Neural crest cell (in vitro differentiated cells): ENCODE results near the gene ATG9B. TPM values are rescaled to one million over a fixed set of nuclear protein-coding genes. Genes with fewer than 3 reads are reported as not detected.

Experiments
- DNase-seq: peaks from one replicate; pipeline ENCODE4 v3.0.0; 2021; ENCODE audit warnings: low read depth, mixed read lengths, low spot score
- H3K27ac Mint-ChIP-seq: one replicate; pipeline ENCODE4 v1.8.0; 2021; ENCODE audit warnings: mild to moderate bottlenecking, mixed read lengths; ENCODE audit not compliant: unreplicated experiment
- H3K27me3 Mint-ChIP-seq: 2 replicates; pipeline ENCODE4 v1.8.0; 2021; ENCODE audit warnings: low read depth, mild to moderate bottlenecking, mixed read lengths
- H3K36me3 Mint-ChIP-seq: 2 replicates; pipeline ENCODE4 v1.8.0; 2021; ENCODE audit warnings: low read depth, mild to moderate bottlenecking, mixed read lengths
- H3K4me1 Mint-ChIP-seq: 2 replicates; pipeline ENCODE4 v1.8.0; 2021; ENCODE audit warnings: mixed read lengths
- H3K4me3 Mint-ChIP-seq: one replicate; pipeline ENCODE4 v1.8.0; 2021; ENCODE audit warnings: mild to moderate bottlenecking, mixed read lengths
- H3K9me3 Mint-ChIP-seq: 2 replicates; pipeline ENCODE4 v1.8.0; 2021; ENCODE audit warnings: mixed read lengths
- total RNA-seq: library from RNA; stranded (reverse); gene quantifications from 2 replicates; pipeline ENCODE4 v1.2.1, GENCODE V29; 2021
- TF ChIP-seq, protein P1 (sequence below): fragments of 200-600 bp; sonication (generic); conservative IDR thresholded peaks from 2 replicates; pipeline ENCODE4 v1.5.0; 2021; ENCODE audit warnings: antibody characterized with exemption, mild to moderate bottlenecking

Gene ATG9B
- total RNA-seq, 1 donor from 2014 or later, result 8.0 TPM

DNA sequence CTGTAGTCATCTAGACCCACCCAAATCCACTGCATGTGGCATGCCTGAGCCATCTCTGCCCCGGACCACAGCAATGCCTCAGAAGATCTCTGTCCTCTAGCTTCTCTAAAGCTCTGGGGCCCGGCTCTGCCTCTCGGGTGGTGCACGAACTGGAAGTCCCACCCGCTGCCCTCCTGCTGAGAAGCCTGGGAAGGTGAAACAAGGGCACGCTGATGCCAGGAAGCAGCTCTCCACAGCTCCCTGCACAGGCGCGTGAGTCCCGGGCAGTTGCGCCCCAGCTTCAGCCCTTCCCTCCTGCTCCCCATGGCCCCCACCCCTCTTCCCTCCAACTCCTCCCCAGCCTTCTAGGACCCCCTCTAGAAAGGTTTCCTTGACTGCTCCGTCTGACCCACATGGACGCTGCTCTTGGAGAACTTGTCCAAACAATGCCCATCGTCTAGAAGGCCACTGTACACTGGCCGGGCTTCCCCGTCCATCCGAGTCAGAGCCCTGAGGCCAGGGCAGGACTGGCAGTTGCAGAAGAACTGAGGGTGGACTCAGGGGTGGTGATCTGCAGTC lies 58.9 kb downstream of the ATG9B start:
- Mint-ChIP-seq H3K27ac (no peak overlapping the region), H3K9me3 (no peaks in the 10 kb centered on the region), H3K27me3 (peaks cover 2% of the 10 kb centered on the region), H3K4me3 (no peak overlapping the region), H3K4me1 (peaks cover 35% of the 10 kb centered on the region), H3K36me3 (no peaks in the 10 kb centered on the region)
- no peak for DNase-seq
- TF ChIP-seq, protein P1, sequence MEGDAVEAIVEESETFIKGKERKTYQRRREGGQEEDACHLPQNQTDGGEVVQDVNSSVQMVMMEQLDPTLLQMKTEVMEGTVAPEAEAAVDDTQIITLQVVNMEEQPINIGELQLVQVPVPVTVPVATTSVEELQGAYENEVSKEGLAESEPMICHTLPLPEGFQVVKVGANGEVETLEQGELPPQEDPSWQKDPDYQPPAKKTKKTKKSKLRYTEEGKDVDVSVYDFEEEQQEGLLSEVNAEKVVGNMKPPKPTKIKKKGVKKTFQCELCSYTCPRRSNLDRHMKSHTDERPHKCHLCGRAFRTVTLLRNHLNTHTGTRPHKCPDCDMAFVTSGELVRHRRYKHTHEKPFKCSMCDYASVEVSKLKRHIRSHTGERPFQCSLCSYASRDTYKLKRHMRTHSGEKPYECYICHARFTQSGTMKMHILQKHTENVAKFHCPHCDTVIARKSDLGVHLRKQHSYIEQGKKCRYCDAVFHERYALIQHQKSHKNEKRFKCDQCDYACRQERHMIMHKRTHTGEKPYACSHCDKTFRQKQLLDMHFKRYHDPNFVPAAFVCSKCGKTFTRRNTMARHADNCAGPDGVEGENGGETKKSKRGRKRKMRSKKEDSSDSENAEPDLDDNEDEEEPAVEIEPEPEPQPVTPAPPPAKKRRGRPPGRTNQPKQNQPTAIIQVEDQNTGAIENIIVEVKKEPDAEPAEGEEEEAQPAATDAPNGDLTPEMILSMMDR, result no peak

Other genes starting within 250 kb of the ATG9B start
- gene TMEM176B, start 224.1 kb downstream of the ATG9B start, total RNA-seq, result 2.2 and 3.1 TPM in 2 replicates
- 2.0 TPM in 2 replicates for gene TMEM176A, start 223.7 kb downstream of the ATG9B start, total RNA-seq
- gene AOC1, start 172.0 kb downstream of the ATG9B start, total RNA-seq, result not detected in 2 replicates
- 10.7 and 12.4 TPM in 2 replicates for gene KCNH2, start 46.2 kb downstream of the ATG9B start, total RNA-seq
- gene NOS3, start 33.5 kb downstream of the ATG9B start, total RNA-seq, result 6.1 and 7.4 TPM in 2 replicates
- gene ABCB8, start 4.0 kb upstream of the ATG9B start, total RNA-seq, result 42.3 and 43.5 TPM in 2 replicates
- 4.7 and 6.0 TPM in 2 replicates for gene ASIC3, start 24.0 kb upstream of the ATG9B start, total RNA-seq
- gene CDK5, start 33.4 kb upstream of the ATG9B start, total RNA-seq, result 38.9 TPM in 2 replicates
- 139 and 141 TPM in 2 replicates for gene SLC4A2, start 35.1 kb upstream of the ATG9B start, total RNA-seq
- gene FASTK, start 56.3 kb upstream of the ATG9B start, total RNA-seq, result 82.4 and 86.1 TPM in 2 replicates
- 44.9 and 46.5 TPM in 2 replicates for gene TMUB1, start 59.0 kb upstream of the ATG9B start, total RNA-seq
- gene AGAP3, start 62.0 kb upstream of the ATG9B start, total RNA-seq, result 128 and 139 TPM in 2 replicates
- gene GBX1, start 143.2 kb upstream of the ATG9B start, total RNA-seq, result 2.0 and 2.4 TPM in 2 replicates
- gene ASB10, start 162.8 kb upstream of the ATG9B start, total RNA-seq, result not detected in 2 replicates
- gene H2BK1, start 186.0 kb upstream of the ATG9B start, total RNA-seq, result not detected in 2 replicates
- 67.0 and 68.2 TPM in 2 replicates for gene ABCF2, start 202.7 kb upstream of the ATG9B start, total RNA-seq
- gene CHPF2, start 208.0 kb upstream of the ATG9B start, total RNA-seq, result 33.1 and 34.1 TPM in 2 replicates
- gene SMARCD3, start 224.2 kb upstream of the ATG9B start, total RNA-seq, result 46.7 and 50.7 TPM in 2 replicates